ENCODE measurements around the gene CCDC141.
"Not testable (repeated sequence)": the region's sequence is repeated elsewhere in the genome, so short reads cannot be mapped to it uniquely, and the experiment has no call there.

The CCDC141 gene

DNA sequence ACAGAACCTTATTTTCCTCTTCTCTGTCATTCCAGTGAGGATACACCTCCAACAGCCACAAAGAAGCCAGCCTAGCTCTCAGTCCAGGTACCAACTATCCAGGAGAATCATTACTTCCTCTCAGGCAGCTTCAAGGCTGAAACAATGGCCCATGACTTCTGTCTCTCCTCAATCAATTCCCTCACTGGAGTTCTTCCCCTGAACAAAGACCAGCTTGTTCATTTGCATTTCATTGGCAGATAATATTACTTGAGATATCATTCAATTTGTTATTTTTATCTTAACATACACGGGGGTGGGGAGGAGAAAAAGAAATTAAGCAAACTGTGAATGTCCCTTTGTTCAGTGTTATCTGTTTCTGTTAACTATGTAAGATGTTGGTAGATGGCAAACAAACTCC is 44.0 kb downstream of the CCDC141 start:
- DNase-seq (ENCODE audit: extremely low read depth, low read depth) = no peak
- TF ChIP-seq, protein P1, sequence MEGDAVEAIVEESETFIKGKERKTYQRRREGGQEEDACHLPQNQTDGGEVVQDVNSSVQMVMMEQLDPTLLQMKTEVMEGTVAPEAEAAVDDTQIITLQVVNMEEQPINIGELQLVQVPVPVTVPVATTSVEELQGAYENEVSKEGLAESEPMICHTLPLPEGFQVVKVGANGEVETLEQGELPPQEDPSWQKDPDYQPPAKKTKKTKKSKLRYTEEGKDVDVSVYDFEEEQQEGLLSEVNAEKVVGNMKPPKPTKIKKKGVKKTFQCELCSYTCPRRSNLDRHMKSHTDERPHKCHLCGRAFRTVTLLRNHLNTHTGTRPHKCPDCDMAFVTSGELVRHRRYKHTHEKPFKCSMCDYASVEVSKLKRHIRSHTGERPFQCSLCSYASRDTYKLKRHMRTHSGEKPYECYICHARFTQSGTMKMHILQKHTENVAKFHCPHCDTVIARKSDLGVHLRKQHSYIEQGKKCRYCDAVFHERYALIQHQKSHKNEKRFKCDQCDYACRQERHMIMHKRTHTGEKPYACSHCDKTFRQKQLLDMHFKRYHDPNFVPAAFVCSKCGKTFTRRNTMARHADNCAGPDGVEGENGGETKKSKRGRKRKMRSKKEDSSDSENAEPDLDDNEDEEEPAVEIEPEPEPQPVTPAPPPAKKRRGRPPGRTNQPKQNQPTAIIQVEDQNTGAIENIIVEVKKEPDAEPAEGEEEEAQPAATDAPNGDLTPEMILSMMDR (IDR thresholded peaks at IDR 0.05; ENCODE audit: low read depth, low read length) = no peak

DNA sequence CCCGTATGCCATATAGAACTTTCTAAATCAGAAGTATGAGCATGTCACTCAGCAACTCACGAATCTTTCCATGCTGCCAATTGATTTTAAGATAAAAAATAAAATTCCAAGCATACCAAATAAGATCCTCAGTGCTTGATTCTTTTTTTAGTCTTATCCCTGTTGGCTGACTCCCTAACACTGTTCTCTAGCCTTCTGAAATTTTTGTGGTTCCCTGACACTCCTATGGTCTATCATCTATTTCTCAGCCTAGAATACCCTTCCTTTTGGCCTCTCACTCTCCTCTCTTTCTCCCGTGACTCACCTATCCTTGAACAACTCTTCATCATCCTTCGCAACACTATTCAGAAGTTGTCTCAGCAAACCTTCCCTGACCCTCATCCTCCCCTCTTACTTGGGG is 50.5 kb downstream of the CCDC141 start:
- TF ChIP-seq, protein P1 (IDR thresholded peaks at IDR 0.05; ENCODE audit: low read depth, low read length) = no peak
- no peak for DNase-seq (ENCODE audit: extremely low read depth, low read depth)

DNA sequence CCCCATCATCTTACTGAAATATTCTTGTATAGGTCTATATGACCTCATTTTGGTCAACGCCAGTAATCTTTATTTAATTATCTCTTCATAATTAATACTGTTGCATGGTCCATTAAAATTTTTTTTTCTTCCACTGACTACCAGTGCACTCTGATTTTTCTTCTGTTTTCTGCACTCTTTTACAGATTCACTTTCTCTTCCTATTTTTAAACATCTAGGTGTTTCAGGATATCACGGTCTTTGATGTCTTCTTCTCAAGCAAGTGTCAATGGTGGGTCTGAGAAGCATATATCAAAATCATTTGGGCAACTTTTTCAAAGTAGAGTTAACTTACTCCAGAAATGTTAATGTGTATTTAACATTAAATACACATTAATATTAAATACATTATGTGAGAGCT is 51.4 kb downstream of the CCDC141 start:
- DNase-seq (ENCODE audit: extremely low read depth, low read depth) = no peak
- TF ChIP-seq, protein P1 (IDR thresholded peaks at IDR 0.05; ENCODE audit: low read depth, low read length) = no peak

DNA sequence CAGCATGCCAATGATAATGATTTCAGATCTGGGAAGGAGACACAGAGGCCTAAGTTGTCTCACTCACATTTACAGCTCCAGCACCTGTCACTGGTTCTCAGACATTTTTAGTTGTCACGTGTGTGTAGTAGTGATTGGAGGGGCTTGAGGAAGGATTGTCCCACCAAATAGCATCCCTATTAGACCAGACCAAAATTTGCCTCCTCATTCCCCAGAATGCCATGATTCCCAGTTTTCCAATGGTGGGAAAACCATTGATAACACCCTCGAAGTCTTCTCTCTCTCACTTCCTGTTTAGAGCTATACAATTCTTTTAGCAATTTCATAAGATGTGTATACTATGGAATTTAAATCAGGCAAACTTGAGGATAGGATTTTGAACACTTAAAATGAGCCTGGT is 52.5 kb downstream of the CCDC141 start:
- no peak for DNase-seq (ENCODE audit: extremely low read depth, low read depth)
- TF ChIP-seq, protein P1 (IDR thresholded peaks at IDR 0.05; ENCODE audit: low read depth, low read length) = no peak

DNA sequence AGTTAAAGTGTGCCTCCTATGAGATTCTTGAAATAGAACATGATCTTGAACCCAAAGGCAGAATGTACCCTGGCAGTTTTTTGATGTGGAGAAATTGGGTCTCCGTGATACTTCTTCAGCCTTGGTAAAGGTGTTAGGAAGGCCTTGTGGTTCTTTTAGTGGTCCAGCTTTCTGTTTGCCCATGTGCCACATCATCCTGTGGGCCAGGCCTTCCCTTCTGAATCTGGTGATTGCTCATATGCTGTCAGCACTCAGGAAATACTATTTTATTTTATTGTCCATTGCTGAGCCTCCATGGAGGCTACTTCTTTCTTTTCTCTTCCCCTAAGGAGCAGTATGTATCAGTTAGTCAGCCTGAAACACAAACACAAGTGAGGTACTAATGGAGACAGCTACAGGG is 52.9 kb downstream of the CCDC141 start:
- DNase-seq (ENCODE audit: extremely low read depth, low read depth) = no peak
- TF ChIP-seq, protein P1 (IDR thresholded peaks at IDR 0.05; ENCODE audit: low read depth, low read length) = no peak

DNA sequence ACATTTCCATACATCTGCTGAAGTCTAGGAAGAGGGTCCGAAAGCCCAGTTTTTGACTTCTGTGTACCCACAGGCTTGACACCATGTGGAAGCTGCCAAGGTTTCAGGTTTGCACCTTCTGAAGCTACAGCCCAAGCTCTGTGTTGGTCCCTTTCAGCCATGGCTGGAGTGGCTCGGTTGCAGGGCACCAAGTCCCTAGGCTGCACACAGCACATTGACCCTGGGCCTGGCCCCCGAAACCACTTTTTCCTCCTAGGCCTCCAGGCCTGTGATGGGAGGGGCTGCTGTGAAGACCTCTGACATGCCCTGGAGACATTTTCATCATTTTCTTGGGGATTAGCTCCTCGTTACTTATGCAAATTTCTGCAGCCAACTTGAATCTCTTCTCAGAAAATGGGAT is 55.7 kb downstream of the CCDC141 start:
- TF ChIP-seq, protein P1 (IDR thresholded peaks at IDR 0.05; ENCODE audit: low read depth, low read length) = no peak
- no peak for DNase-seq (ENCODE audit: extremely low read depth, low read depth)

DNA sequence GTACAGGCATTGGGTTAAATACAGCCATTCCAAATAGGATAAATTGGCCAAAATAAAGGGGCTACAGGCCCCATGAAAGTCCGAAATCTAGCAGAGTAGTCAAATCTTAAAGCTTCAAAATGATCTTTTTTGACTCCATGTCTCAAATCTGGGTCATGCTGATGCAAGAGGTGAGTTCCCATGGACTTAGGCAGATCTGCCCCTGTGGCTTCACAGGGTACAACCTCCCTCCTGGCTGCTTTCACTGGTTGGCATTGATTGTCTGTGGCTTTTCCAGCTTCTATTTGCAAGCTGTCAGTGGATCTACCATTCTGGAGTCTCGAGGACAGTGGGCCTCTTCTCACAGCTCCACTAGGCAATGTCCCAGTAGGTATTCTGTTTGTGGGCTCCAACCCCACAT is 56.1 kb downstream of the CCDC141 start:
- DNase-seq (ENCODE audit: extremely low read depth, low read depth) = no peak
- TF ChIP-seq, protein P1 (IDR thresholded peaks at IDR 0.05; ENCODE audit: low read depth, low read length) = no peak

DNA sequence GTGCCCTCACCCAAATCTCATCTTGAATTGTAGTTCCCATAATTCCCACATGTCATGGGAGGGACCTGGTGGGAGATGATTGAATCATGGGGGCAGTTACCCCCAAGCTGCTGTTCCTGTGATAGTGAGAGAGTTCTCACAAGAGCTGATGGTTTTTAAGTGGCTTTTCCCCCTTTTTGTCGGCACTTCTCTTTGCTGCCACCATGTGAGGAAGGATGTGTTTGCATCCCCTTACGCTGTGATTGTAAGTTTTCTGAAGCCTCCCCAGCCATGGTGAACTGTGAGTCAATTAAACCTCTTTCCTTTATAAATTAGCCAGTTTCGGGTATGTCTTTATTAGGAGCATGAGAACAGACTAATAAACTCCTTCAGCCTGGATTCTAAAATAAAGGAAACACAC is 57.2 kb downstream of the CCDC141 start:
- not testable (repeated sequence) for DNase-seq (ENCODE audit: extremely low read depth, low read depth)

Data from AG09319 (cell line).